Hypothalamus (tissue), 51 donors: ENCODE data around the gene GPR37L1.
"Not testable (repeated sequence)": the region's sequence is repeated elsewhere in the genome, so short reads cannot be mapped to it uniquely, and the experiment has no call there.

Experiments used
- DNase-seq, 51 donors: peaks; one replicate each; lab custom pipeline; 2025; lab: John Stamatoyannopoulos, UW

The GPR37L1 gene

DNA sequence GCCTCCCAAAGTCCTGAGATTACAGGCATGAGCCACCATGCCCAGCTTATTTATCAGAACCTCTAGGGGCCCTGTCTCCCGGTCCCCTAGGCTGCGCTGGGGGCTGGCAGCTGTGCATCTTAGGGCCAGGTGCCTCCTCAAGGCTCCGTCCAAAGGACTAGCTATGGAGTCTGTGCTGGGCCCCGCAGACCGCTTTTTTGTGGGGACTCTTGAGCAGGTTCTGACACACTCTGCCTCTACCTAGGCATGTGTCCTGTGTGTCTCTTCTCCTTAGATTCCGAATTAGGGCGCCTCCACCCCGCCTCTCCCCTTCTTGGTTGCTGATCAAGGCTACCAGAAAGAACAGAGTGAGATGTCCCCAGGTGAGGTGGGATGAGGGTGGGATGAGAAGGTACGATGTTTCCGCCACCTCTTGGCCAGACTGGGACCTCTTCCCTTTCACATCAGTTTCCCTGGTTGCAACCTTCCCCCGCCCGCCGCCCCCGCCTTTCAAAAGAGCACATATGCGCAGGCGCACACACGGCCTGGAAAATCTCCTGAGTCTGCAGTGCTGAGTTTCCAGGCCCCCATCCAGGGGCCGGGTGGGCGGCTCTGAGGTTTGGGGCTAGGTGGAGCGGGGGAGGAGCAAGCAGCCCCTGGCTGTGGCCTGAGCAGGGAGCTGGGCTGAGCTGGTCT, 42.7 kb downstream of the GPR37L1 start:
- DNase-seq, result no peak

DNA sequence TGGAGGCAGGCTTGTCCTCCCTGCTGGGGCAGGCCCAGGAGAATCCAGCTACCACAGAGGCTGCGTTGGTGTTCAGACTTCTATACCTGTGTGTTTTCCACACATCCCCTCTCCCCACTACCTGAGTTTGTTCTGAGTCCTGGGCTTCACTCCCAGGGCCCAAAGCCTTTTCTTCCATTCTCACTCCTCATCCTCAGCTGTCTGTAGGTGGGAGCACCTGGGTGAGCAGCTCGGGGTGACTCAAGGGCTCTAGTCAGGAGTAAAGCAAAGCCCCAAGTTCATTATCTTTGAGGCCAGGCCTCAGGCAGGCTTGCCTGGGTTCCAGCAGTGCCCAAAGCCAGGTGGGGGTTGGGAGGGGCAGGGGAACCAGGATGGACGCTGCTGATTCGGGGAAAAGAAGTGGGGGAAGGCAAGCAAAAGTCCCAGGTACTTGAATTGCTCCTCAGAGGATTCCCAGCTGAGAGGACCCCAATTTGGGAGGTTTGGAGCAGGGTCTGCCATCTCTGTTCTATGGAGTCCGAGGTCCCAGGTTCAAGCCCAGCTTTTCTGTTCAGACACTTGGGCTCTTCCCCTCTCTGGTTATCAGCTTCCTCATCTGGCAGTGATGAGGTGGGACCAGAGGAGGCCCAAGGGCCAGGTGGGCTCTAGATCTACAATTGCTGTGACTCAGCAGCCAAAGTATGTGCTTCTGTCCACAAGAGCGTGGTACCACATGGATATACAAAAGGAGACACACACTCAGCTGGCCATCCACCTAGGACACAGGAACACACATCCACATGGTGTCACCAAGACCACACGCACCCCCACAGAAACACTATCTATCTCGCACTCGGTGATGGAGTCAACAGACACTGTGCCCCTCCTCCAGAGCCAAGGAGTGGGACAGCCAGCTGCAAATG, 43.5 kb downstream of the GPR37L1 start:
- no peak for DNase-seq

DNA sequence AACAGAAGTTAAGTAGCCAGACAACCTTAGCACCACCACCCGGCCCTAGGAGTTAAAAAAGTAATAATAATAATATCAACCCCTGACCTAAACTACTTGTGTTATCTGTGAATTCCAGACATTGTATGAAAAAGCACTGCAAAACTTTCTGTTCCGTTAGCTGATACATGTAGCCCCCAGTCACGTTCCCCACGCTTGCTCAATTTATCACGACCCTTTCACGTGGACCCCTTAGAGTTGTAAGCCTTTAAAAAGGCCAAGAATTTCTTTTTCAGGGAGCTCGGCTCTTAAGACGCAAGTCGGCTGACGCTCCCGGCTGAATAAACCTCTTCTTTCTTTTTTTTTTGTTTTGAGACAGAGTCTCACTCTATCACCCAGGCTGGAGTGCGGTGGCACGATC, 44.3 kb downstream of the GPR37L1 start:
- DNase-seq, result not testable (repeated sequence)

DNA sequence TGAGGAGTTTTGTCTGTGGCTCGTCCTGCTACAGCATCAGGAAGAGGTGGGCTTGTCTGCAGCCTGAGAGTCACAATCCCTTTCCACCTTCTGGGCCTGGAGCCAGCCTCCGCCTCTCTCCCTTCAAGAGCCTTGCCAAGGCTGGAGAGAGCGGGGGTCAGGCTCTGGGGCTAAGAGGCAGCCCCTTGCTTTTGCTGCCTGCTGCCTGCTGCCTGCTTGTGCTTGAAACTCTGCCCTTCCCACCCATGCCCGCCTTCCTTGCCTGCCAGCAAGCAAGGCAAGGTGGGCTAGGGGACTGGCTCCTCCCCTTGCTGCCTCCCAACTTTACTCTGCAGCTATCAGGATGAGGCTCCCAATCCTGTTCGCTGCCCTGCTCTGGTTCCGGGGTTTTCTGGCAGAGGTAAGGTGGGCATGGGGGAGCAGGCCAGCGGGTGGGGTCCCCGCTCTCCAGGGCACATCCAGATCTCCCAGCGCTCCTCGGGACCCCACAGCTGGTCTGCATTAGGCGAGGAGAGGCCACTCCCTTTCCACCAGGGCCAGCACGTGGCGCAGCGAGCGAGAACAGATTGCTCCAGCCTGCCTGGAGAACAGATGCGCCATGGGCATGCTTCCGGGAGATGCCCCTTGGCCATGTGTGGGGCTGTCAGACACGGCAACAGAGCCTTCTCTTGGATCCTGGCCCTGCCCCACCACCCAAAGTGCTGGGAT, 45.1 kb downstream of the GPR37L1 start:
- DNase-seq, result no peak

DNA sequence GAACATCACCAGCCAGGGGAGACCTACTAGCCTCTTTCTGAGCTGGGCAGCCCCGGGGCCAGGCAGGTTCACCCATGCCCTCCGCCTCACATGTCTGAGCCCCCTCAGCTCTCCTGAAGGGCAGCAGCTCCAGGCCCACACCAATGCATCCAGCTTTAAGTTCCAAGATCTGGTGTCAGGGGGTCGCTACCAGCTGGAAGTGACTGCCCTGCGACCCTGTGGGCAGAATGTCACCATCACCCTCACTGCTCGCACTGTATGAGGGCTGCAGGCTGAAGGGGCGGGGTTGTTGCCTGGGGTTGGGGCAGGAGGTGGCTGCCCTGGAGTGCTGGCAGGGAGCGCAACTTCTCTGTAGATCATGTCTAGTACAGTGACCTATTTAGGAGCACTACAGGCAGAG, 46.1 kb downstream of the GPR37L1 start:
- no peak for DNase-seq

DNA sequence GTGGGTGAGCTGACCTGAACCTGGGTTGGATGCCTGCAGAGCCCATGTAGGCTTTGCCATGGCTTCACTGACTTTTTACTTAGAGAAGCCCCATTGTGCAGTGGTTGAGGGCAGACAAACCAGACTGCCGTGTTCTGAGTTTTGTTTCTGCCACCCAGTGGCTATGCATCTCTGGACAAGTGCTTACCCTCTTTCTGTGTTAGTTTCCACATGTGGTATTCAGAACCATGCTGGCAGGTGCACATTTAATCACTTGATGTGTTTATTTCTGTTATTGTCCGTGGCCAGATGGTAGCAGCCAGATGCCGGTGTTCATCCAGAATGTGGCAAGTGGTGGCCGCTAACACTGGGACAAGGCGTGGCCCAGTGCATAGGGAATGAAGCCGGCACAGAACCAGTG, 48.0 kb downstream of the GPR37L1 start:
- DNase-seq, result no peak

DNA sequence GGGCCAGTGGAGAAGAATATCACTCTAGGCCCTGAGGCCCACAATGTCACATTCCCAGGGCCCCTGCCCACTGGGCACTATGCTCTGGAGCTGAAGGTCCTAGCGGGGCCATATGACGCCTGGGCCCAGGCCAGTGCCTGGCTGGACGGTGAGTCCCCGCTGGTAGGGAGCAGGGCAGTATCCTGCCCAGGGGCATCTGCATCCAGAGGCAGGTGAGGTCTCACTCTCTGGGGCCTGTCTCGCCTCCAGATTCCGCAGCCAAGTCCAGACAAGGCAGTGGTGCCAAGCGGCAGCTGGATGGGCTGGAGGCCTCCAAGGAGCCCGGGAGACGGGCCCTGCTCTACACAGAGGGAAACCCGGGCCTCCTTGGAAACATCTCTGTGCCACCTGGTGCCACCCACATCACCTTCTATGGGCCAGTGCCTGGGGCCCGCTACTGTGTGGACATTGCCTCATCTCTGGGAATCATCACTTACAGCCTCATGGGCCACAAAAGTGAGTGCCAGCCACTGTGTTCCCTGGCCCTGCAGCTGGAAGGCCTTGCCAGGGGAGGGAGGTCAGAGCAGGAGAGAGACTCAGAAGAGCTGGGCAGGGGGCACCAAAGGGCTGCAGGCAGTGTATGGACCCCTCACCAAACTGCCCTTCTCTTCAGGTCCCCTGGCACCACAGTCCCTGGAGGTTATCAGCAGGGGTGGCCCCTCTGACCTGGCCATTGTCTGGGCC, 48.7 kb downstream of the GPR37L1 start:
- DNase-seq, result no peak

DNA sequence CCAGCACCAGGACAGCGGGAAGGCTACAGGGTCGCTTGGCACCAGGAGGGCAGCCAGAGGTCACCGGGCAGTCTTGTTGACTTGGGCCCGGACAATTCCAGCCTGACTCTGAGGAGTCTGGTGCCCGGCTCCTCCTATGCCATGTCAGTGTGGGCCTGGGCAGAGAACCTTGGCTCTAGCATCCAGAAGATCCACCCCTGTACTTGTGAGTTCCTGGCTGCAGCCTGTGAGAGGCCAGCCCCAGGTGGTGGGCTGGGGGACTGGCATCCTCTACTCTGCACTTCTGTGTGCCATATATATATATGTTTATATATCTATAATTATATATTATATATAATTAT, 49.3 kb downstream of the GPR37L1 start:
- no peak for DNase-seq

DNA sequence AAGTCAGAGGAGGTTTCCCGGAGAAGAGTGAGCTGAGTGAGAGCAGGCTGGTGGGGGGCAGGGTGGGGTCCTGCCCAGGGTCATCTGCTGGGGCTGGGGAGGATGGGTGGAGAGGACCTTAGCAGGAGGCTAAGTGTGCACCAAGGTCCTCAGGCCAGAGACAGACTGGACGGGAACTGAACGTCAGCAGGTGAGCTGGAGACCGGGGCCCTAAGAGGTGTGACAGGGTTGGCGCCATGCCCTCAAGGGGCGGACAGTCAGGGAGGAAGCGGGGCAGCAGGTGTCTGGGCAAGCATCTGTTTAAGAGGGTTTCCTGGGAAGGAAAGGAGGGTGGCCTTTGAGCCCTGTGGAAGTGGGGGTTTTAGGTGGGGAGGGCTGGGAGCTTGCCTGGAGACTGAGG, 51.3 kb downstream of the GPR37L1 start:
- DNase-seq, result no peak

DNA sequence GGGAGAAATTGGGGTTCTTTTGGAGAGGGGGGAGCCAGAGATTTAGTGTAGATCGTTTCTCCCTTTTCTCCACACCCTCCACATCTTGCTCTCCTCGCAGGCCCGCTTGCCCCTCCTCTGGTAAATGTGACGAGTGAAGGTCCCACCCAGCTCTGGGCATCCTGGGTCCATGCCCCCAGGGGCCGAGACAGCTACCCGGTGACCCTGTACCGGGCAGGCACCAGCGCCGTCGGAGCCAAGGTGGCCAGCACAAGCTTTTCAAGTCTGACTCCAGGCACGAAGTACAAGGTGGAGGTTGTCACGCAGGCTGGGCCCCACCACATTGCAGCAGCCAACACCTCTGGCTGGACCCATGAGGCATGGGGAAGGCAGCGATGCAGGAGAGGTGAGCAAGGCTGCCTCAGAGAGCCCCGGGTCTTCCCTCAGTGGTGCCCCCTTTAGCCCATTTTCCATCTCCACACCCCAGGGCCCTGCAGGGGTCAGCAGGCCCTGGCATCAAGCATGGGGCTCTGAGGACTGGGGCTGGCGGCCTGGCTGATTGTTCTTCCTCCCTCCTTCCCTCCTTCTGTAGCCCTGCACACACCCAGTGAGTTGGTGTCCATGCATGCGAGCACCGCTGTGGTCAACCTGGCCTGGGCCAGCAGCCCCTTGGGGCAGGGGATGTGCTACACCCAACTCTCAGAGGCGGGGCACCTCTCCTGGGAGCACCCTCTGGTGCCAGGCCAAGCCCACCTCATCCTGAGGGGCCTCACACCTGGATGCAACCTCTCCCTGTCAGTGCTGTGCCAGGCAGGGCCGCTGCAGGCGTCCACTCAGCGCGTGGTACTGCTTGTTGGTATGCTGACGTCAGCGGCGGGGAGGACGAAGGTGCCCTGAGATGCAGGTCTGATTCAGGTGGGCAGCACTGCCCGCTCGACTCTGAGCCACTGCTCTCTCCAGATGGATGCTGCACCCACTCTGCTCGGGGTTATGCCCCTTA, 54.5 kb downstream of the GPR37L1 start:
- no peak for DNase-seq

DNA sequence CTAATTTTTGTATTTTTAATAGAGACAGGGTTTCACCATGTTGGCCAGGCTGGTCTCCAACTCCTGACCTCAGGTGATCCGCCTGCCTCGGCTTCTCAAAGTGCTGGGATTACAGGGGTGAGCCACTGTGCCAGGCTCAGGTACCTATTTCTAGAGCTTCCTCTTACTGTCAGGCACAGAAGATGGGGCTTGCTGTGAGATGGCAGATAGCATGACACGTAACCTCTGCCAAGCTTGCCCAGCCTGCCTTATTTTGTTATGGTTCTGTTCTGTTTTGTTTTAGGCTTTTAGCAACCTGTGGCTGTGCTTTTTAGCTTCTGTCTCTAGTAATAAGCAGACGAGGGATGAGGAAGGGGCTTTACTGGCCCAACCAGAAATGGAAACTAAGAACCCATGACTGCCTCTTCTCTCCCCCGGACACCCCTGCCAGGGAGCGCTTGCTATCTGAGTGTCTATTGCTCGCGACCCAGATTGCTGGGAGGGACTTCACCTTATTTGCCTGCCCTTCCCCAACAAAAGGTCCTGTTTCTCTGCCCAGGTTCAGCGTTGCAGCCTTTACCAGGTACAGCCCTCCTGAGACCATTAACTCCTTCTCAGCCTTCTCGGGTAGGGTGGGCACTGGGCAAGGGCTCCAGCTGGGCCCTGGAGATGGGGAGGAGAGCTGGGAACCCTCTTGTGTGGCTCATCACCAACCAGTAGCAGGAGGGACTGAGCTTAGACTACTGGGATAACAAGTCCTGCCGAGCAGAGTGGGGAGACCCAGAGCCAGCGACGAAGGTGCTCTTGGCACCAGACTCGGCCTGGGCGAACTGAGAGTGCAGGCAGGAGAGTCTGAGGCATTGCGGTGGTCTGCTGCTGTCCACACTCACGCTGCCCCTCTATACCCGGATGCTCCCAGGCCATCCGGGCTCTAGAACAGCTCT, 57.4 kb downstream of the GPR37L1 start:
- no peak for DNase-seq

DNA sequence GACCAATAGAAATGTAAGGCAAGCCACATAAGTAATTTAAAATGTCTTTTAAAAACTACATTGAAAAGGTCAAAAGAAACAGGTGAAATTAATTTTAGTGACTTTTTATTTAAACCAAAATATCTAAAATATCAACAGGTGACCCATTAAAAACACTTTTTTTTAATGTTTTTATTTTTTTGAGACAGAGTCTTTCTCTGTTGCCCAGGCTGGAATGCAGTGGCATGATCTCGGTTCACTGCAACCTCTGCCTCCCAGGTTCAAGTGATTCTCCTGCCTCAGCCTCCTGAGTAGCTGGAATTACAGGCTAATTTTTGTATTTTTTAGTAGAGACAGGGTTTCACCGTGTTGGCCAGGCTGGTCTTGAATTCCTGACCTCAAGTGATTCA, 58.0 kb downstream of the GPR37L1 start:
- DNase-seq, result not testable (repeated sequence)

DNA sequence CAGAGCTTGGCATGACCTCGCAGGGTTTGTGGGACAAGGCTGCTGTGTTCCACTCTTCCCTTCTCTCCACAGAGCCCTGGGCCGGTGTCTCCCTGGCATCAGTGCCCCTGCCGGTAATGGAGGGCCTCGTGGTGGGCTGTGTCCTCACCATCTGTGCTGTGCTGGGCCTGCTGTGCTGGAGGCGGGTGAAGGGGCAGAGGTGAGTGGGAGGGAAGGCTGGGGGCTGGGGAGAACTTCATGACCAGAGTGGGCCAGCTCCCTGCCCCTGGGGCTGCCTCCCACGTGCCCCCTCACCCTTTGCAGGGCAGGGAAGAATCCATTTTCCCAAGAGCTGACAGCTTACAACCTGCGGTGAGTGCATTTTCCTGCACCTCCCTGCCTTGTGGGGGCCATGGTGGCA, 58.9 kb downstream of the GPR37L1 start:
- DNase-seq, result no peak

DNA sequence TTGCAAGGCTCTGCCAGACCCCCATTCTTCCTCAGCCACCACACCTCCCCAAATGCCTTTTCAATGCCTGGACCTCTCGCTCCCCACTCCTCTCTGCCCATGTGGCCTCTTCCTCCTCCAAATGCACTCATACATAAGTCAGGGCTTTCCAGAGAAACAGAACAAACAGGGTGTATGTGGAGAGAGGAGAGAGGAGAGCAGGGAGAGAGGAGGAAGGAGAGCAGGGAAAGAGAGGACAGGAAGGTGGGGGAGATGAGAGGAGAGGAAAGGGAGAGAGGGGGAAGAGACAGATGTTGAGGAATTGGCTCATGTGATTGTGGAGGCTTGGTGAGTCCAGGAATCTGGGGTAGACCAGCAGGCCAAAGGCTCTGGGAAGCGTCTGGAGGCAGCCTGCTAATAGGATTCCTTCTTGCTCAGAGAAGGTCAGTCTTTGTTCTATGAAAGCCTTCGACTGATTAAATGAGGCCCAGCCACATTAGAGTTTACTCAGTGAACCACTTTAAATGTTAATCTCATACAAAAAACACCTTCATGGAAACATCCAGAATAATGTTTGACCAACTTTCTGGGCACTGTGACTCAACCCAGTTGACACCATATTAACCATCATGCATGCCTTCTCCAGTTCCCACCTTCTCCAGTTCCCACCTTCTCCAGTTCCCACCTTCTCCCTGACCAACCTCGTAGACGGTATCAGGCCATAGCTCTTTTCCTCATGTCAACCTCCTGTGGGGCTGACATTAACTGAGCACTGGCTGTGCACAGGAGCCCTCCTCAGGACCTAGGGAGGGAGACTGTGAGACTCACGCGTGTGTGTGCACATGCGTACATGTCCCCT, 59.5 kb downstream of the GPR37L1 start:
- no peak for DNase-seq
